Pons (tissue), 1 donor: ENCODE measurements around the gene SLC4A7.
"Not testable (repeated sequence)": the region's sequence is repeated elsewhere in the genome, so short reads cannot be mapped to it uniquely, and the experiment has no call there.

Experiments used
- DNase-seq: peaks from one replicate; pipeline ENCODE4 v3.0.0-alpha.2; 2016; ENCODE audit warnings: low spot score

SLC4A7 gene

GRCh38 chr3:27360113-27361078 is 123.8 kb downstream of the SLC4A7 start:
- DNase-seq: no peak

GRCh38 chr3:27358372-27358771 is 125.8 kb downstream of the SLC4A7 start:
- DNase-seq: no peak

GRCh38 chr3:27357665-27358258 is 126.4 kb downstream of the SLC4A7 start:
- DNase-seq: peak; percentile 51

- no peak for DNase-seq
These were observed 127.2 kb downstream of the SLC4A7 start for GRCh38 chr3:27356976-27357375.

- DNase-seq: no peak
These were observed 129.5 kb downstream of the SLC4A7 start for GRCh38 chr3:27354588-27355203.

GRCh38 chr3:27354161-27354560 is 130.0 kb downstream of the SLC4A7 start:
- no peak for DNase-seq

- no peak for DNase-seq
These were observed 131.0 kb downstream of the SLC4A7 start for GRCh38 chr3:27353221-27353620.

- no peak for DNase-seq
These were observed 132.1 kb downstream of the SLC4A7 start for GRCh38 chr3:27352047-27352446.

GRCh38 chr3:27349832-27350231 is 134.4 kb downstream of the SLC4A7 start:
- no peak for DNase-seq

- no peak for DNase-seq
These were observed 138.0 kb downstream of the SLC4A7 start for GRCh38 chr3:27345959-27346865.

- DNase-seq: no peak
These were observed 138.7 kb downstream of the SLC4A7 start for GRCh38 chr3:27345493-27345892.

GRCh38 chr3:27345045-27345444 is 139.1 kb downstream of the SLC4A7 start:
- no peak for DNase-seq

GRCh38 chr3:27344192-27344591 is 140.0 kb downstream of the SLC4A7 start:
- no peak for DNase-seq

- no peak for DNase-seq
These were observed 141.9 kb downstream of the SLC4A7 start for GRCh38 chr3:27342267-27342666.

- no peak for DNase-seq
These were observed 143.7 kb downstream of the SLC4A7 start for GRCh38 chr3:27340534-27340933.

- DNase-seq: no peak
These were observed 148.6 kb downstream of the SLC4A7 start for GRCh38 chr3:27335571-27335970.

- DNase-seq: no peak
These were observed 150.3 kb downstream of the SLC4A7 start for GRCh38 chr3:27333843-27334242.

- DNase-seq: not testable (repeated sequence)
These were observed 155.0 kb downstream of the SLC4A7 start for GRCh38 chr3:27328982-27329762.

- no peak for DNase-seq
These were observed 157.3 kb downstream of the SLC4A7 start for GRCh38 chr3:27326629-27327545.

- DNase-seq: no peak
These were observed 158.0 kb downstream of the SLC4A7 start for GRCh38 chr3:27326202-27326601.
